CD14-positive monocyte (primary cell): ENCODE measurements around the gene TMPRSS11A. TPM values are rescaled to one million over a fixed set of nuclear protein-coding genes. Genes with fewer than 3 reads are reported as not detected.

Experiments used
- DNase-seq, 3 donors: peaks; one replicate each; pipeline ENCODE4 v3.0.0-alpha.2; 2011 to 2022
- H2AFZ ChIP-seq: 2 replicates; pipeline ENCODE4 v1.6.0; 2012; ENCODE audit warnings: mild to moderate bottlenecking, low read depth, low read length, inconsistent platforms; ENCODE audit not compliant: insufficient read depth, poor library complexity, severe bottlenecking
- H3K27ac ChIP-seq, 2 donors: 1 replicate in 1 of 2; 2 replicates in 1 of 2; pipeline ENCODE4 v1.5.1; 2012 to 2013; ENCODE audit warnings: low read length in 2 of 2, control low read depth in 1 of 2, inconsistent platforms in 1 of 2, low read depth in 1 of 2, mild to moderate bottlenecking in 1 of 2
- H3K27me3 ChIP-seq, 2 donors: one replicate each; pipeline versions ENCODE4 v1.6.0 to v1.6.1; 2011 to 2013; ENCODE audit warnings: low read length in 2 of 2; ENCODE audit not compliant: control insufficient read depth in 2 of 2, insufficient read depth in 2 of 2
- H3K36me3 ChIP-seq, 2 donors: replicated peaks in 1 of 2; 1 replicate in 1 of 2; 2 replicates in 1 of 2; pipeline versions ENCODE4 v1.5.1 to v1.6.1; 2012 to 2013; ENCODE audit warnings: low read length in 2 of 2, control low read depth in 1 of 2, inconsistent platforms in 1 of 2, mild to moderate bottlenecking in 1 of 2; ENCODE audit not compliant: insufficient read depth in 2 of 2, control insufficient read depth in 1 of 2
- H3K4me1 ChIP-seq, 2 donors: 1 replicate in 1 of 2; 2 replicates in 1 of 2; pipeline versions ENCODE4 v1.5.1 to v1.6.1; 2012 to 2013; ENCODE audit warnings: low read length in 2 of 2, control low read depth in 1 of 2, inconsistent platforms in 1 of 2, mild to moderate bottlenecking in 1 of 2, moderate library complexity in 1 of 2; ENCODE audit not compliant: insufficient read depth in 2 of 2, control insufficient read depth in 1 of 2
- H3K4me2 ChIP-seq: replicated peaks from 2 replicates; pipeline ENCODE3; 2012; ENCODE audit warnings: low read length, moderate library complexity, mild to moderate bottlenecking; ENCODE audit not compliant: poor library complexity, severe bottlenecking; ENCODE audit errors: extremely low read depth
- H3K4me3 ChIP-seq, 3 experiments: fragments of 200-600 bp in 1 of 3; sonication (generic) in 1 of 3; replicated peaks in 1 of 3; 1 replicate in 2 of 3; 2 replicates in 1 of 3; pipeline ENCODE4 v1.5.1; 2011 to 2013; ENCODE audit warnings: low read length in 3 of 3, mild to moderate bottlenecking in 3 of 3, control low read depth in 2 of 3, low read depth in 2 of 3, inconsistent platforms in 1 of 3, moderate library complexity in 1 of 3
- H3K79me2 ChIP-seq: 2 replicates; pipeline ENCODE4 v1.6.0; 2012; ENCODE audit warnings: mild to moderate bottlenecking, control low read depth, inconsistent platforms, low read length, moderate library complexity; ENCODE audit not compliant: insufficient read depth
- H3K9ac ChIP-seq: 2 replicates; pipeline ENCODE4 v1.6.0; 2017; ENCODE audit warnings: low read length, mild to moderate bottlenecking; ENCODE audit not compliant: insufficient read depth, poor library complexity, severe bottlenecking
- H3K9me3 ChIP-seq, 2 donors: replicated peaks in 1 of 2; 1 replicate in 1 of 2; 2 replicates in 1 of 2; pipeline versions ENCODE4 v1.5.1 to v1.6.1; 2012 to 2013; ENCODE audit warnings: low read length in 2 of 2, control low read depth in 1 of 2; ENCODE audit not compliant: control insufficient read depth in 1 of 2, insufficient read depth in 1 of 2
- H4K20me1 ChIP-seq: 2 replicates; pipeline ENCODE4 v1.6.0; 2012; ENCODE audit warnings: mild to moderate bottlenecking, low read length, control low read depth, moderate library complexity; ENCODE audit not compliant: insufficient read depth
- H3K27ac Mint-ChIP-seq, 7 donors: one replicate each; pipeline ENCODE4 v1.8.0; 2020; ENCODE audit warnings: mild to moderate bottlenecking in 7 of 7, mixed read lengths in 7 of 7, moderate library complexity in 6 of 7, inconsistent platforms in 2 of 7
- H3K27me3 Mint-ChIP-seq, 3 donors: one replicate each; pipeline ENCODE4 v1.8.0; 2021 to 2022; ENCODE audit warnings: low read depth in 3 of 3, mild to moderate bottlenecking in 3 of 3, mixed read lengths in 3 of 3, moderate library complexity in 3 of 3, inconsistent platforms in 1 of 3
- H3K36me3 Mint-ChIP-seq, 2 donors: one replicate each; pipeline ENCODE4 v1.8.0; 2020; ENCODE audit warnings: mixed read lengths in 2 of 2, inconsistent platforms in 1 of 2, mild to moderate bottlenecking in 1 of 2
- H3K4me1 Mint-ChIP-seq: one replicate; pipeline ENCODE4 v1.8.0; 2020; ENCODE audit warnings: mild to moderate bottlenecking, mixed read lengths
- H3K4me3 Mint-ChIP-seq, 2 donors: one replicate each; pipeline ENCODE4 v1.8.0; 2020; ENCODE audit warnings: mild to moderate bottlenecking in 2 of 2, mixed read lengths in 2 of 2, moderate library complexity in 1 of 2
- H3K9me3 Mint-ChIP-seq, 7 donors: one replicate each; pipeline ENCODE4 v1.8.0; 2020 to 2022; ENCODE audit warnings: mixed read lengths in 7 of 7, mild to moderate bottlenecking in 6 of 7, moderate library complexity in 6 of 7, inconsistent platforms in 2 of 7
- WGBS: methylation state at CpG from one replicate; pipeline ENCODE4 v1.1.5; 2013; ENCODE audit warnings: missing lambda C conversion rate; ENCODE audit not compliant: insufficient coverage; 5-methylcytosine and 5-hydroxymethylcytosine counted together
- intact Hi-C, 2 donors: fragments of 100-400 bp; cut with micrococcal nuclease; formaldehyde crosslinking; loops; one replicate each; pipeline versions ENCODE4 v1.15.0 to v1.15.1; 2023
- polyA plus RNA-seq, 3 donors: library from polyadenylated mRNA; depleted of rRNA in 1 of 3; unstranded in 2 of 3; stranded (reverse) in 1 of 3; fragments of 300-500 nt in 2 of 3; fragments of >200 nt in 1 of 3; fragmentation: Illumina TruSeq in 2 of 3; gene quantifications; 1 replicate in 2 of 3; 2 replicates in 1 of 3; pipeline ENCODE4 v1.2.3, GENCODE V29; 2012 to 2021
- TF ChIP-seq, protein P1 (sequence below): fragments of 200-600 bp; IDR thresholded peaks from one replicate; pipeline ENCODE4 v1.8.0; 2022; ENCODE audit warnings: antibody characterized with exemption, mild to moderate bottlenecking

TMPRSS11A gene
- polyA plus RNA-seq, 3 donors, result not detected

DNA sequence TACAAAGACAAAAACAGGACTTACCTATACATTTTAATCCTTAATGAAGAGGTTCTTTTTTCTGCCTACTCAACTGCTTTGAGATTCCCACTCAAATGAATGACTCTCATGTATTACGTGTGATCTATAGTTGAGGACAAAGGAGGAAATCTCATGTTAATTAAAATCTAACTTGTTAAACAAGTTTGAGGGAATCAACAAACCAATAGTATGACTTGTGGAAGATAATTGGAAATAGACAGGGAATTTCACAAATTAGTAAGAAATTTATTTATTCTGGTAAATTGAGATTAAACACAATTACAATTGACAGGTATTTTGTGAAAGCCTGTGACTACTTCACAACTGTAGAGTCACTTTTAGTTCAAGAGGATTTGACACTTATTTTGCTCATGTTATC lies 79.4 kb downstream of the TMPRSS11A start, which contains the start of gene TMPRSS11D:
Gene TMPRSS11D (minus strand): TSS at position 101 of the 400 bp plus-strand sequence. CDS start 69 bp downstream, at position 32.
- TF ChIP-seq, protein P1, sequence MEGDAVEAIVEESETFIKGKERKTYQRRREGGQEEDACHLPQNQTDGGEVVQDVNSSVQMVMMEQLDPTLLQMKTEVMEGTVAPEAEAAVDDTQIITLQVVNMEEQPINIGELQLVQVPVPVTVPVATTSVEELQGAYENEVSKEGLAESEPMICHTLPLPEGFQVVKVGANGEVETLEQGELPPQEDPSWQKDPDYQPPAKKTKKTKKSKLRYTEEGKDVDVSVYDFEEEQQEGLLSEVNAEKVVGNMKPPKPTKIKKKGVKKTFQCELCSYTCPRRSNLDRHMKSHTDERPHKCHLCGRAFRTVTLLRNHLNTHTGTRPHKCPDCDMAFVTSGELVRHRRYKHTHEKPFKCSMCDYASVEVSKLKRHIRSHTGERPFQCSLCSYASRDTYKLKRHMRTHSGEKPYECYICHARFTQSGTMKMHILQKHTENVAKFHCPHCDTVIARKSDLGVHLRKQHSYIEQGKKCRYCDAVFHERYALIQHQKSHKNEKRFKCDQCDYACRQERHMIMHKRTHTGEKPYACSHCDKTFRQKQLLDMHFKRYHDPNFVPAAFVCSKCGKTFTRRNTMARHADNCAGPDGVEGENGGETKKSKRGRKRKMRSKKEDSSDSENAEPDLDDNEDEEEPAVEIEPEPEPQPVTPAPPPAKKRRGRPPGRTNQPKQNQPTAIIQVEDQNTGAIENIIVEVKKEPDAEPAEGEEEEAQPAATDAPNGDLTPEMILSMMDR, result no peak
- Histone ChIP-seq H3K36me3 (no peaks in the 10 kb centered on the region), H3K4me2 (peak within 1 kb of the TSS; percentile 33), H3K4me1 (peaks cover 26 to 52% of the 10 kb centered on the region in 2 donors), H3K79me2 (no peaks in the 10 kb centered on the region), H3K4me3 (peak within 1 kb of the TSS in 1 of 3 experiments; percentile 26), H3K27me3 (no peaks in the 10 kb centered on the region), H3K9ac (no peak within 1 kb of the TSS), H3K27ac (peak within 1 kb of the TSS in 1 of 2 donors; percentile 74), H2AFZ (peak within 1 kb of the TSS; percentile 3), H3K9me3 (no peaks in the 10 kb centered on the region), H4K20me1 (no peaks in the 10 kb centered on the region)
- peaks cover 41% of the 10 kb centered on the region for H3K4me1 Mint-ChIP-seq
- peak within 1 kb of the TSS; percentile 61 to 88 (median 83) for H3K27ac Mint-ChIP-seq
- H3K27me3 Mint-ChIP-seq, result no peaks in the 10 kb centered on the region
- WGBS, result no CpG with 5 or more reads among the region's 1 CpG
- intact Hi-C loops, result no loop called here
- no peaks in the 10 kb centered on the region for H3K36me3 Mint-ChIP-seq
- peaks cover 0 to 3% (median 0%) of the 10 kb centered on the region in 7 donors for H3K9me3 Mint-ChIP-seq
- DNase-seq, result no peak
- peak within 1 kb of the TSS in 1 of 2 donors; percentile 55 for H3K4me3 Mint-ChIP-seq

DNA sequence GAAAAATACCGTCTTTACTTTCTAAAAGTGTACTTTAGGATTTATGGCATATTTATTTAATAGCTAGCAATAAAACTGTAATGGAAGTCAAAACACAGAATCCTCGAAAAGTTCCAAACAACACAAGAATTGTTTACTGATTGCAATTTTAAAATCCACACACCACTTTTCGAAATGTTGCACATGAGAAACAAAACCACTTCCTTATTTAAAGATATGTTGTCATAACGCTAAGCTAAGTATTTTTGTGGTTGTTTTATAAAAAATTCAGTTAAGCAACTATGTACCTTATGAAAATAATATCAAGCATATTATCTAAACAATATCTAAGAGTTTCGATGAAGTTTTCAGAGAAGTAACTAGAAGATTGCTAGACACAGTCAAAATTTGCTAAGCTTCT lies 79.8 kb downstream of the TMPRSS11A start:
- peak overlapping the region; percentile 61 to 88 (median 83) for H3K27ac Mint-ChIP-seq
- intact Hi-C loops, result no loop called here
- peak overlapping the region in 1 of 2 donors; percentile 74 for H3K27ac ChIP-seq

More for the DNA sequence above, 79.8 kb downstream of the TMPRSS11A start:
- DNase-seq, result peak; percentile 41 to 78 (median 49)
- H3K36me3 Mint-ChIP-seq, result no peaks in the 10 kb centered on the region
- Histone ChIP-seq H3K4me3 (peak overlapping the region in 1 of 3 experiments; percentile 26), H4K20me1 (no peaks in the 10 kb centered on the region), H3K36me3 (no peaks in the 10 kb centered on the region), H2AFZ (no peak overlapping the region), H3K9me3 (no peaks in the 10 kb centered on the region), H3K9ac (no peak overlapping the region), H3K4me2 (peak overlapping the region; percentile 33), H3K79me2 (no peaks in the 10 kb centered on the region), H3K27me3 (no peaks in the 10 kb centered on the region), H3K4me1 (peaks cover 26 to 52% of the 10 kb centered on the region in 2 donors)
- no CpG with 5 or more reads among the region's 5 CpGs for WGBS
- H3K4me1 Mint-ChIP-seq, result peaks cover 41% of the 10 kb centered on the region
- TF ChIP-seq, protein P1, result no peak
- H3K4me3 Mint-ChIP-seq, result peak overlapping the region in 1 of 2 donors; percentile 55
- H3K9me3 Mint-ChIP-seq, result peaks cover 0 to 3% (median 0%) of the 10 kb centered on the region in 7 donors
- no peaks in the 10 kb centered on the region for H3K27me3 Mint-ChIP-seq
